ENCODE data around the gene LIMK1. TPM values are rescaled to one million over a fixed set of nuclear protein-coding genes. Genes with fewer than 3 reads are reported as not detected.

Gene LIMK1
- total and polyA plus RNA-seq, 4 donors = 6.1 to 18.9 (median 11.6) TPM

DNA sequence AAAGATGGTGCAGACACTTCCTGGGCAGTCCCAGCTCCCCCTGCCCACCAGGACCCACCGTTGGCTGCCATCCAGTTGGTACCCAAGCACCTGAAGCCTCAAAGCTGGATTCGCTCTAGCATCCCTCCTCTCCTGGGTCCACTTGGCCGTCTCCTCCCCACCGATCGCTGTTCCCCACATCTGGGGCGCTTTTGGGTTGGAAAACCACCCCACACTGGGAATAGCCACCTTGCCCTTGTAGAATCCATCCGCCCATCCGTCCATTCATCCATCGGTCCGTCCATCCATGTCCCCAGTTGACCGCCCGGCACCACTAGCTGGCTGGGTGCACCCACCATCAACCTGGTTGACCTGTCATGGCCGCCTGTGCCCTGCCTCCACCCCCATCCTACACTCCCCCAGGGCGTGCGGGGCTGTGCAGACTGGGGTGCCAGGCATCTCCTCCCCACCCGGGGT, 14.5 kb upstream of the LIMK1 start:
- H3K36me3 ChIP-seq (ENCODE audit: control insufficient read depth in 1 of 2, insufficient read depth in 2 of 2, low read length in 1 of 2) = peaks cover 0 to 3% of the 10 kb centered on the region in 2 donors
- intact Hi-C loops (cut with DNase I) = loop anchor here in 1 of 2 donors (5.0 to 10.0 kb wide), 2 partner anchors 133 to 316 kb away; no protein-coding TSS in a partner anchor
- H3K4me1 ChIP-seq (ENCODE audit: control insufficient read depth in 1 of 2, insufficient read depth in 2 of 2, low read length in 2 of 2) = no peaks in the 10 kb centered on the region
- ATAC-seq (ENCODE audit: low FRiP score) = no peak
- H3K27me3 ChIP-seq (ENCODE audit: control insufficient read depth in 1 of 2, insufficient read depth in 2 of 2, low read length in 1 of 2) = no peaks in the 10 kb centered on the region
- DNase-seq = peak; percentile 52 to 74
- 25 to 33% methylated on average over 16 of the region's 16 CpGs for WGBS, 2 donors
- no peaks in the 10 kb centered on the region for H3K9me3 ChIP-seq (ENCODE audit: control insufficient read depth, low read length)
- H3K27ac ChIP-seq (ENCODE audit: low read depth in 1 of 2, low read length in 2 of 2) = peak overlapping the region in 1 of 2 donors; percentile 12
- no peak overlapping the region for H3K4me3 ChIP-seq (ENCODE audit: low read length in 2 of 2)

DNA sequence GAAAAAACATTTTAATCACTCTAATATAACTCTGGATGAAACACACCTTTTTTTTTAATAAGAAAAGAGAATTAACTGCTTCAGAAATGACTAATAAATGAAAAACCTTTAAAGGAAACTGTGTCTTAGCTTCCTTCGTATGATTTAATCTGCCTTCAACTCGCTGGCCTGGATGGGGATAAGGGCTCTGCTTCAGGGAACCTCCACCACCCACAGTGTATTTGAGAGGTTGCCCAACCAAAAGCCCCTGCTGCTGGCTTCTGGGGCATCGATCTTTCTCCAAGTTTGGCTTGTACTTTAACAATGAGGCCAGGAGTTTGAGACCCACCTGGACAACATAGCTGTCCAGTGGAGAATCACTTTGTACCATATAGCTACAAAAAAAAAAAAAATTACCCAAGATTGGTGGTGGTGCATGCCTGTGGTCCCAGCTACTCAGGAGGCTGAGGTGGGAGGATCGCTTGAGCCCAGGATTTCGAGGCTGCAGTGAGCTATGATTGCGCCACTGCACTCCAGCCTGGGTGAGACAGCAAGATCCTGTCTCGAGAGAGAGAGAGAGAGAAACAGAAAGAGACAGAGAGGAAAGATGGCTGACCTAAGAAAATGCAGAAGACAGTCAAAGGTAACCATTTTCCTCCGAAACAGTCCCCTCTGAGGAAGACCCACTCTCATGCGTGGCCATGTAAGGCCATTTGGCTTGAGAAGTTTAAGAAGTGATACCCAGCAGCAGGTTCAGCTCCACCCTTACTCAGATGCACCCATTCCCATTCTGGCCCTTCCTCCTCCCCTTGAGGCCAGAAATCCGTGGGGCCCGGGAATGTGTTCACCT, 13.6 kb upstream of the LIMK1 start:
- no peak overlapping the region for H3K4me3 ChIP-seq (ENCODE audit: low read length in 2 of 2)
- ATAC-seq (ENCODE audit: low FRiP score) (no peak), DNase-seq (peak; percentile 30 to 52)
- no peaks in the 10 kb centered on the region for H3K27me3 ChIP-seq (ENCODE audit: control insufficient read depth in 1 of 2, insufficient read depth in 2 of 2, low read length in 1 of 2)
- peaks cover 0 to 3% of the 10 kb centered on the region in 2 donors for H3K36me3 ChIP-seq (ENCODE audit: control insufficient read depth in 1 of 2, insufficient read depth in 2 of 2, low read length in 1 of 2)
- intact Hi-C loops (cut with DNase I) = loop anchor here in 1 of 2 donors (5.0 to 10.0 kb wide), 2 partner anchors 132 to 315 kb away; no protein-coding TSS in a partner anchor
- no peaks in the 10 kb centered on the region for H3K4me1 ChIP-seq (ENCODE audit: control insufficient read depth in 1 of 2, insufficient read depth in 2 of 2, low read length in 2 of 2)
- no peaks in the 10 kb centered on the region for H3K9me3 ChIP-seq (ENCODE audit: control insufficient read depth, low read length)
- H3K27ac ChIP-seq (ENCODE audit: low read depth in 1 of 2, low read length in 2 of 2) = peak overlapping the region in 1 of 2 donors; percentile 45
- WGBS, 2 donors = 14 to 15% methylated on average over 11 of the region's 11 CpGs

DNA sequence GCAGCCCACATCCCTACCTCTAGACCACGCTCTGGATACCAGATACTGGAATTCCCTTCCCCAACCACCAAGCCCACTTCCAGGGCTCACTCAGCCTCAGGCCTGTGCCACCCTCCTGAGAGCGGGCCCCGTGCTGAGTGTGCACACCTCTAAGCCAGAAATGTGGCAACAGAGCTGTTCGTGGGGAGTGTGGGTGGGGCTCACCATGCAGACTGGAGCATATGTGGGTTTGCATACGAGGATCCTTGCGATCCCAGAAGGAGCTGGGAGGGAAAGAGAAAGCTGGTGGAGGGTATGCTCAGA, 13.0 kb upstream of the LIMK1 start:
- intact Hi-C loops (cut with DNase I) = no loop called here
- no peaks in the 10 kb centered on the region for H3K4me1 ChIP-seq (ENCODE audit: control insufficient read depth in 1 of 2, insufficient read depth in 2 of 2, low read length in 2 of 2)
- no peak for ATAC-seq (ENCODE audit: low FRiP score)
- H3K27me3 ChIP-seq (ENCODE audit: control insufficient read depth in 1 of 2, insufficient read depth in 2 of 2, low read length in 1 of 2) = no peaks in the 10 kb centered on the region
- 5 to 6% methylated on average over 6 of the region's 6 CpGs for WGBS, 2 donors
- H3K4me3 ChIP-seq (ENCODE audit: low read length in 2 of 2) = no peak overlapping the region
- H3K36me3 ChIP-seq (ENCODE audit: control insufficient read depth in 1 of 2, insufficient read depth in 2 of 2, low read length in 1 of 2) = peaks cover 0 to 3% of the 10 kb centered on the region in 2 donors
- no peaks in the 10 kb centered on the region for H3K9me3 ChIP-seq (ENCODE audit: control insufficient read depth, low read length)
- H3K27ac ChIP-seq (ENCODE audit: low read depth in 1 of 2, low read length in 2 of 2) = peak overlapping the region in 1 of 2 donors; percentile 45
- peak; percentile 26 to 75 for DNase-seq

DNA sequence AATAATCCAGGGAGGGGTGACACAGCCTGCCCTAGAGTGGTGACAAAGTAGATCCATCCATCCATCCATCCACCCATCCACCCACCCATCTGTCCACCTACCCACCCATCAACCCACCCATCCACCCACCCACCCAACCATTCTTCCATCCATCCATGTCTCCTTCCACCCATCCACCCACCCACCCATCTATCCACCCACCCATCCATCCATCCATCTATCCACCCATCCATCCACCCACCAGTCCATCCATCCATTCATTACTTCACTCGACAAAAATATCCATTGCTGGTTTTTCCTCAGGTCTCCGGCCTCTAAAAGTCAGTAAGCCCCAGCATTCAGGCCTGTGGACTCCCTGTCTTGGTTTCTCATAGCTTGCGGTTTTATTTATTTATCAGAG, 12.5 kb upstream of the LIMK1 start:
- DNase-seq (no peak), ATAC-seq (ENCODE audit: low FRiP score) (no peak)
- H3K36me3 ChIP-seq (ENCODE audit: control insufficient read depth in 1 of 2, insufficient read depth in 2 of 2, low read length in 1 of 2) = peaks cover 0 to 1% of the 10 kb centered on the region in 2 donors
- no peaks in the 10 kb centered on the region for H3K9me3 ChIP-seq (ENCODE audit: control insufficient read depth, low read length)
- H3K27me3 ChIP-seq (ENCODE audit: control insufficient read depth in 1 of 2, insufficient read depth in 2 of 2, low read length in 1 of 2) = no peaks in the 10 kb centered on the region
- H3K27ac ChIP-seq (ENCODE audit: low read depth in 1 of 2, low read length in 2 of 2) = no peak overlapping the region
- H3K4me3 ChIP-seq (ENCODE audit: low read length in 2 of 2) = no peak overlapping the region
- intact Hi-C loops (cut with DNase I) = no loop called here
- WGBS, 2 donors = 50 to 61% methylated on average over 3 of the region's 3 CpGs
- H3K4me1 ChIP-seq (ENCODE audit: control insufficient read depth in 1 of 2, insufficient read depth in 2 of 2, low read length in 2 of 2) = no peaks in the 10 kb centered on the region

DNA sequence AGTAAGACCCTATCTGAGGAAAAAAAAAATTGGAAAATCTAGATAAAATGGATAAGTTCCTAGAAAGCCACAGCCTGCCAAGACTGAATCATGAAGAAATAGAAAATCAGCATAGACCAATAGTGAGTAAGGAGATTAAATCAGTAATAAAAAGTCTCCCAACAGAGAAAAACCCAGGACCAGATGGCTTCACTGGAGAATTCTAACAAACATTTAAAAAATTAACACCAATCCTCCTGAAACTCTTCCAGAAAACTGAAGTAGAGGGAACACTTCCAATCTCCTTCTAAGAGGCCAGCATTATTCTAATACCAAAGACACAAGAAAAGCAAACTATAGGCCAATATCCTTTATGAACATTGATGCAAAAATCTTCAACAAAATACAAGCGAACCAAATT, 8.8 kb upstream of the LIMK1 start:
- no peaks in the 10 kb centered on the region for H3K4me1 ChIP-seq (ENCODE audit: control insufficient read depth in 1 of 2, insufficient read depth in 2 of 2, low read length in 2 of 2)
- ATAC-seq (ENCODE audit: low FRiP score) (no peak), DNase-seq (no peak)
- no peaks in the 10 kb centered on the region for H3K9me3 ChIP-seq (ENCODE audit: control insufficient read depth, low read length)
- no peak overlapping the region for H3K4me3 ChIP-seq (ENCODE audit: low read length in 2 of 2)
- intact Hi-C loops (cut with DNase I) = no loop called here
- 76 to 84% methylated on average over 1 of the region's 1 CpG for WGBS, 2 donors
- H3K27ac ChIP-seq (ENCODE audit: low read depth in 1 of 2, low read length in 2 of 2) = no peak overlapping the region
- no peaks in the 10 kb centered on the region for H3K27me3 ChIP-seq (ENCODE audit: control insufficient read depth in 1 of 2, insufficient read depth in 2 of 2, low read length in 1 of 2)
- no peaks in the 10 kb centered on the region for H3K36me3 ChIP-seq (ENCODE audit: control insufficient read depth in 1 of 2, insufficient read depth in 2 of 2, low read length in 1 of 2)

DNA sequence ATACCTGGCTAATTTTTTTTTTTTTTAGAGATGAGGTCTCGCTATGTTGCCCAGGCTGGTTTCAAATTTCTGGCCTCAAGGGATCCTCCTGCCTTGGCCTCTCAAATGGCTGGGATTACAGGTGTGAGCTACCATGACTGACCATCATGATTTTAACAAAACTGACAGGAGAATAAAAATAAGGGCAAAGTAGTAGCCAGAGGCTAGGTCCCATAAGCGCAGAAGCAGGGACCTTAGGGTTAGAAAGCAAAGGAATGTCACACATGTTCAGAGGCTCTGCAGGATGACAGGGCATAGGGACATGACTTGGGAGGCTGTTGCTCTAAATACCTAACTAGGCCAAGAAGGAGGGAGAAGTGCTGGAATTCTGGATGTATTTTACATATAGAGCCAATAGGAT, 5.1 kb upstream of the LIMK1 start:
- no peak overlapping the region for H3K4me3 ChIP-seq (ENCODE audit: low read length in 2 of 2)
- H3K27me3 ChIP-seq (ENCODE audit: control insufficient read depth in 1 of 2, insufficient read depth in 2 of 2, low read length in 1 of 2) = no peaks in the 10 kb centered on the region
- no peaks in the 10 kb centered on the region for H3K4me1 ChIP-seq (ENCODE audit: control insufficient read depth in 1 of 2, insufficient read depth in 2 of 2, low read length in 2 of 2)
- H3K9me3 ChIP-seq (ENCODE audit: control insufficient read depth, low read length) = no peaks in the 10 kb centered on the region
- ATAC-seq (ENCODE audit: low FRiP score) = no peak
- intact Hi-C loops (cut with DNase I) = no loop called here
- WGBS, 2 donors = 97% methylated on average over 2 of the region's 2 CpGs
- H3K27ac ChIP-seq (ENCODE audit: low read depth in 1 of 2, low read length in 2 of 2) = no peak overlapping the region
- DNase-seq = no peak
- no peaks in the 10 kb centered on the region for H3K36me3 ChIP-seq (ENCODE audit: control insufficient read depth in 1 of 2, insufficient read depth in 2 of 2, low read length in 1 of 2)

DNA sequence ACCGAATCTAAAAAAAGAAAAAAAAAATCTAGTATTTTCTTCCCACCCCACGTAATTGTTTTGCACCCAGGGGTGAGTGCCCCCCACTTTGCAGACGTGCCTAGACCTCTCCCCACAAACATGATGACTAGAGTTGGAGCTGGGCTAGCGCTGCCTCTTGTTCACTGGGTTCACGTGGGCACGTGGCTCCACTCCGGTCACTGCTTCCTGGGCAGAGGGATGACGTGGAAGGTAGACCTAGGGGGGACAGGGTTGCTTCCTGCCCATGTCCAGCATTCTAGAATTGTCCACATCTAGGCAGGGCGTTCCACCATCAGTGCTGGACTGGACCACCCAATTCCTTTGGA, 861 bp upstream of the LIMK1 start:
- H3K27ac ChIP-seq (ENCODE audit: low read depth in 1 of 2, low read length in 2 of 2) = no peak overlapping the region
- WGBS, 2 donors = 88 to 90% methylated on average over 9 of the region's 9 CpGs
- ATAC-seq (ENCODE audit: low FRiP score) (no peak), DNase-seq (no peak)
- no peaks in the 10 kb centered on the region for H3K36me3 ChIP-seq (ENCODE audit: control insufficient read depth in 1 of 2, insufficient read depth in 2 of 2, low read length in 1 of 2)
- H3K4me3 ChIP-seq (ENCODE audit: low read length in 2 of 2) = no peak overlapping the region
- H3K27me3 ChIP-seq (ENCODE audit: control insufficient read depth in 1 of 2, insufficient read depth in 2 of 2, low read length in 1 of 2) = no peaks in the 10 kb centered on the region
- no peaks in the 10 kb centered on the region for H3K9me3 ChIP-seq (ENCODE audit: control insufficient read depth, low read length)
- intact Hi-C loops (cut with DNase I) = loop anchor here in 1 of 2 donors (5.0 kb wide), 1 partner anchor 95 kb away; no protein-coding TSS in a partner anchor
- H3K4me1 ChIP-seq (ENCODE audit: control insufficient read depth in 1 of 2, insufficient read depth in 2 of 2, low read length in 2 of 2) = peaks cover 0 to 3% of the 10 kb centered on the region in 2 donors

DNA sequence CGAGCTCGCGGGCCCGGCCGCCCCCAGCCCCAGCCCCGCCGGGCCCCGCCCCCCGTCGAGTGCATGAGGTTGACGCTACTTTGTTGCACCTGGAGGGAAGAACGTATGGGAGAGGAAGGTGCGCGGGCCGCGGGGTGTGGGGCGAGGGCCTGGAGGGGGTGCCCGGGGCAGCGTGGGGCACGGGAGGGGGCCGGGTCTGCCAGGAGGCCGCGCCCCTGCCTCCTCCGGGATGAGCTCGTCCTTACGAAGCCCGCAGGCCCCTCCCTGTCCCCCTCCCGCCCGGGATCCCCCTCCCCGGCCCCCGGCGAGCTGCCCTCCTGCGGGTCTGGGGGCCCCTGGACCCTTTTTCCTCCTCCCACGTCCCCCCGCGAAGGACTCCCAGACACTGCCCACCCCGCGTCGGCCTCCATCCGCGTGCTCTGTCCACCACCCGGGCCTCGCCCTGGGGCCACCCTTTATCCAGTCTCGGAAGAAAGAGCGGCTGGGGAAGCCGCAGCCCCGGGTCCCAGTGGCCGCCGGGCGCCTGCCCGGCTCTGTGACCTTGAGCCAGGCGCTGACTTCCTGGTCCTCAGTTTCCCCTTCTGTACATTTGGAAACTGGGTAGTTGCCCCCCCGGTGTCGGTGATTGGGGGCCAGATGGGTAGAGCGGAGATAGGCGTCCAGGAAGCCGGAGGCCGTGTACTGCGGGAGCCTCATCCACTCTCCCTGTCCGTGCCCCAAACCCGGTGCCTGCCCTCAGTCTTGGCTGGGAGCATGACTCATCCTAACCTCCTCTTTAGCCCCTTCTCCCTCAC, 521 bp downstream of the LIMK1 start:
- intact Hi-C loops (cut with DNase I) = loop anchor here in 1 of 2 donors (5.0 kb wide), 1 partner anchor 93 kb away; no protein-coding TSS in a partner anchor
- H3K27ac ChIP-seq (ENCODE audit: low read depth in 1 of 2, low read length in 2 of 2) = no peak overlapping the region

More for the DNA sequence above, 521 bp downstream of the LIMK1 start:
- 4 to 6% methylated on average over 28 to 61 of the region's 61 CpGs for WGBS, 2 donors
- no peaks in the 10 kb centered on the region for H3K36me3 ChIP-seq (ENCODE audit: control insufficient read depth in 1 of 2, insufficient read depth in 2 of 2, low read length in 1 of 2)
- no peaks in the 10 kb centered on the region for H3K9me3 ChIP-seq (ENCODE audit: control insufficient read depth, low read length)
- H3K4me1 ChIP-seq (ENCODE audit: control insufficient read depth in 1 of 2, insufficient read depth in 2 of 2, low read length in 2 of 2) = peaks cover 0 to 3% of the 10 kb centered on the region in 2 donors
- no peaks in the 10 kb centered on the region for H3K27me3 ChIP-seq (ENCODE audit: control insufficient read depth in 1 of 2, insufficient read depth in 2 of 2, low read length in 1 of 2)
- peak; percentile 40 for ATAC-seq (ENCODE audit: low FRiP score)
- DNase-seq = peak; percentile 66 to 83
- H3K4me3 ChIP-seq (ENCODE audit: low read length in 2 of 2) = peak overlapping the region; percentile 93 to 98
